Measurements from ENCODE around the gene ABCG4.

DNA sequence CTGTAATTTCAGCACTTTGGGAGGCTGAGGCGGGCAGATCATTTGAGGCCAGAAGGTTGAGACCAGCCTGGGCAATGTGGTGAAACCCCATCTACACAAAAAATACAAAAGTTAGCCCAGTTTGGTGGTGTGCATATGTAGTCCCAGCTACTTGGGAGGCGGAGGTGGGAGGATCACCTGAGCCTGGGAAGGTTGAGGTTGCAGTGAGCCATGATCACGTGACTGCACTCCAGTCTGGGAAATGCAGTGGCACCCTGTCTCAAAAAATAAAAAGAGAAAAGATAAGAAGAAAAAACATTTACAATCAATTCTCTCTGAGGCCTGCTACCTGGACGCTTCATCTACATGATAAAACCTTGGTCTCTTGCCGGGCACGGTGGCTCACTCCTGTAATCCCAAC, 50.1 kb downstream of the ABCG4 start:
- TF ChIP-seq, protein P1, sequence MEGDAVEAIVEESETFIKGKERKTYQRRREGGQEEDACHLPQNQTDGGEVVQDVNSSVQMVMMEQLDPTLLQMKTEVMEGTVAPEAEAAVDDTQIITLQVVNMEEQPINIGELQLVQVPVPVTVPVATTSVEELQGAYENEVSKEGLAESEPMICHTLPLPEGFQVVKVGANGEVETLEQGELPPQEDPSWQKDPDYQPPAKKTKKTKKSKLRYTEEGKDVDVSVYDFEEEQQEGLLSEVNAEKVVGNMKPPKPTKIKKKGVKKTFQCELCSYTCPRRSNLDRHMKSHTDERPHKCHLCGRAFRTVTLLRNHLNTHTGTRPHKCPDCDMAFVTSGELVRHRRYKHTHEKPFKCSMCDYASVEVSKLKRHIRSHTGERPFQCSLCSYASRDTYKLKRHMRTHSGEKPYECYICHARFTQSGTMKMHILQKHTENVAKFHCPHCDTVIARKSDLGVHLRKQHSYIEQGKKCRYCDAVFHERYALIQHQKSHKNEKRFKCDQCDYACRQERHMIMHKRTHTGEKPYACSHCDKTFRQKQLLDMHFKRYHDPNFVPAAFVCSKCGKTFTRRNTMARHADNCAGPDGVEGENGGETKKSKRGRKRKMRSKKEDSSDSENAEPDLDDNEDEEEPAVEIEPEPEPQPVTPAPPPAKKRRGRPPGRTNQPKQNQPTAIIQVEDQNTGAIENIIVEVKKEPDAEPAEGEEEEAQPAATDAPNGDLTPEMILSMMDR (conservative IDR thresholded peaks at IDR 0.05) = no peak
- TF ChIP-seq ZFX (IDR thresholded peaks at IDR 0.05) = no peak
